Stimulated activated naive B cell treated with anti-CD40 and anti-IgM and Interleukin-4, amounts not matched to agents 10 μg/mL and 1 μg/mL and 100 μg/mL, for 72 hours (primary cell): ENCODE data around the gene S100A4.
"Not testable (repeated sequence)": the region's sequence is repeated elsewhere in the genome, so short reads cannot be mapped to it uniquely, and the experiment has no call there.

Source experiments
- ATAC-seq, 2 donors: fragments of 150-1000 bp; cut with Tn5 transposase; replicated peaks; 2 replicates each; pipeline ENCODE4 v1.10.0; 2021; ENCODE audit warnings: moderate library complexity in 1 of 2
- DNase-seq: peaks from one replicate; pipeline ENCODE4 v3.0.0; 2021
- H3K27ac Mint-ChIP-seq: one replicate; pipeline ENCODE4 v1.8.0; 2022; ENCODE audit warnings: mild to moderate bottlenecking, mixed read lengths
- H3K27me3 Mint-ChIP-seq, 2 donors: one replicate each; pipeline ENCODE4 v1.8.0; 2022; ENCODE audit warnings: mixed read lengths in 2 of 2
- H3K36me3 Mint-ChIP-seq, 2 donors: one replicate each; pipeline ENCODE4 v1.8.0; 2022; ENCODE audit warnings: mixed read lengths in 2 of 2, mild to moderate bottlenecking in 1 of 2
- H3K4me1 Mint-ChIP-seq, 2 donors: one replicate each; pipeline ENCODE4 v1.8.0; 2022; ENCODE audit warnings: mixed read lengths in 2 of 2, mild to moderate bottlenecking in 1 of 2
- H3K4me3 Mint-ChIP-seq, 2 donors: one replicate each; pipeline ENCODE4 v1.8.0; 2022; ENCODE audit warnings: mild to moderate bottlenecking in 2 of 2, mixed read lengths in 2 of 2, moderate library complexity in 1 of 2
- H3K9me3 Mint-ChIP-seq, 2 donors: one replicate each; pipeline ENCODE4 v1.8.0; 2022; ENCODE audit warnings: mixed read lengths in 2 of 2, mild to moderate bottlenecking in 1 of 2

The S100A4 gene

DNA sequence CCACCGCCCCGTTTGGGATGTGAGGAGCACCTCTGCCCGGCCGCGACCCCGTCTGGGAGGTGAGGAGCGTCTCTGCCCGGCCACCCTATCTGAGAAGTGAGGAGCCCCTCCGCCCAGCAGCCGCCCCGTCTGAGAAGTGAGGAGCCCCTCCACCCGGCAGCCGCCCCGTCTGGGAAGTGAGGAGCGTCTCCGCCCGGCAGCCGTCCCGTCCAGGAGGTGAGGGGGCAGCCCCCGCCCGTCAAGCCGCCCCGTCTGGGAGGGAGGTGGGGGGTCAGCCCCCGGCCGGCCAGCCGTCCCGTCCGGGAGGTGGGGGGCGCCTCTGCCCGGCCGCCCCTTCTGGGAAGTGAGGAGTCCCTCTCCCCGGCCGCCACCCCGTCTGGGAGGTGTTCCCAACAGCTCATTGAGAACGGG lies 29.5 kb upstream of the S100A4 start:
- not testable (repeated sequence) for H3K9me3 Mint-ChIP-seq, H3K36me3 Mint-ChIP-seq, ATAC-seq, H3K27ac Mint-ChIP-seq, H3K4me3 Mint-ChIP-seq, DNase-seq
- H3K4me1 Mint-ChIP-seq, result peaks cover 18 to 29% of the 10 kb centered on the region in 2 donors
- peaks cover 13 to 14% of the 10 kb centered on the region in 2 donors for H3K27me3 Mint-ChIP-seq

DNA sequence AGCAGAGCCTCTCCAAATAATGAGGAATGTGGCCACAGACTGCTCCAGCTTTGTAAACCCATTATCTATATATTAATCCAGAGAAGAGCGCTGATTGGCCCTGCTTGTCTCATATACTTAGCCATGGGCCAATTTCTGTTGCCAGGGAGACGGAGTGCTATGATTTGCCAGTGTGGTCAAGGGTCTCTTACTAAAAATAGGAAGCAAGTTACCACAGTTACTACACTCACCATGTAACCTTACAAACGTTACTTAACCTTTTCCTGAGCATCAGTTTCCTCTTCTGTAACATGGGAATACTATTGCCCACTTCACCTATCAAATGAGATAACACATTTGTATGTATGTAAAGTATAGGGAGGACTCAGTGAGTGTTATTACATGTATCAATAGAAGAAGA lies 27.7 kb upstream of the S100A4 start:
- peak overlapping the region; percentile 26 for H3K27ac Mint-ChIP-seq
- peaks cover 14 to 18% of the 10 kb centered on the region in 2 donors for H3K27me3 Mint-ChIP-seq
- DNase-seq, result no peak
- peaks cover 24 to 36% of the 10 kb centered on the region in 2 donors for H3K4me1 Mint-ChIP-seq
- no peaks in the 10 kb centered on the region for H3K9me3 Mint-ChIP-seq
- ATAC-seq, result no peak
- H3K36me3 Mint-ChIP-seq, result no peaks in the 10 kb centered on the region
- H3K4me3 Mint-ChIP-seq, result no peak overlapping the region

DNA sequence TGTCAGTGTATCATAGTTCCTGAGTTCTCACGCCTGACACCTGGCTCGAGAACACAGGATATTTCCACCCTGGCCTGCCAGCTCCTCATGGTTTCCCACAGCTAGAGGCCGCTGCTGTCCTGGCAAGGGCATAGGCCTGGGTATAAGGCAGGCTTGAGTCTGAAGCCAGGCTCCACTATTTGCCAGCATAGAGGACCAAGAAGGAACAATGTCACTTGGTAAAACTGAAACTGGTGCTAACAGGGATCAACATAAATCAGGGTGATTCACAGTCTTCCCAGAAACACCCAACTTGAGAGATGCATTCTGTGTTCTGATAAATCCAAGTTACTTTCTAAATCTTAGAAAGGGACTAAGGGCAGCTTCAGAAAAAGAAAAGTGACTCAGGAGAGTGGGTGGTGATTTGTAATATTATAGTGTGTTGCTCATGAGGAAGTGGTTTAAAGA lies 27.0 kb upstream of the S100A4 start:
- Mint-ChIP-seq H3K27ac (peak overlapping the region; percentile 87), H3K9me3 (no peaks in the 10 kb centered on the region), H3K27me3 (peaks cover 10 to 11% of the 10 kb centered on the region in 2 donors), H3K36me3 (no peaks in the 10 kb centered on the region), H3K4me1 (peaks cover 28 to 41% of the 10 kb centered on the region in 2 donors), H3K4me3 (no peak overlapping the region)
- DNase-seq, result peak; percentile 61
- peak; percentile 91 to 92 for ATAC-seq

DNA sequence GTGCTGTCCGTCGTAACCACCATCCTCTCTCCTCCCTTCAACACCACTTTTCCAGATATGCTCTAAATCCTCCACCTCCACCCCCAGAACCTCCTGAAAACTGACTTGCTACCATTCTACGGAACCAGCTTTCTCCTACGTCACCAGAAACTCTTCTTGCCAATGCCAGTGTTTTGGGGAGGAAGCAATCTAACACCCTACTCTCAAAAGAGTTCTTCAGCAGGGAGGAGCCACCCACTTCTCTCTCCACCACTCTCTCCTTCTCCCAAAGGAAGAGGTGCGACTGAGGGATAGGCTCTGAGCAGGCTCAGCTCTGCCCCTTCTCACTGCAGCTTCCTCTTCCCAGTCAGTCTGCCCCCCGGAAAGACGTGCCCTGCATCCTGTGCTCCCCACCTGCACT lies 26.1 kb upstream of the S100A4 start:
- no peak for ATAC-seq
- Mint-ChIP-seq H3K27me3 (peaks cover 8 to 10% of the 10 kb centered on the region in 2 donors), H3K9me3 (no peaks in the 10 kb centered on the region), H3K4me3 (no peak overlapping the region), H3K27ac (peak overlapping the region; percentile 39), H3K36me3 (no peaks in the 10 kb centered on the region), H3K4me1 (peaks cover 32 to 39% of the 10 kb centered on the region in 2 donors)
- no peak for DNase-seq

DNA sequence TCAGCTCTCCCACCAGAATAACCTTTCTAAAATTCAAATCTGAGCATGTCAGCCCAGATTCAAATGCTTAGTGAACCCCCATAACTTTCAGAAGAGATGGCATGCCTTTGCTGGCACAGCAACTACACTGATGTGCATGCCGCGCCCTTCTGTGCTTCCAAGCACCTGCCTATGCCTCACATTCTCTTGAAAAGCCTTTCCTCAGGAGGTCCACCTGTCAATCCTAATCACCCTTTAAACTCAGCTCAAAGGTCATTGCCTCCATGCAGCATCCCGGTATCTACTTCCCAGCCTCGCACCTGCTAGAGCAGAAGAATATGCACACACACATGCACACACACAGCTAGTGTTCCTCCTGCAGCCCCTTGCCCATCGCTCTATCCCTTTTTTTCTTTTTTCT lies 25.3 kb upstream of the S100A4 start:
- no peak overlapping the region for H3K27ac Mint-ChIP-seq
- peaks cover 39 to 46% of the 10 kb centered on the region in 2 donors for H3K4me1 Mint-ChIP-seq
- H3K36me3 Mint-ChIP-seq, result no peaks in the 10 kb centered on the region
- no peak overlapping the region for H3K4me3 Mint-ChIP-seq
- DNase-seq (no peak), ATAC-seq (no peak)
- peaks cover 8 to 10% of the 10 kb centered on the region in 2 donors for H3K27me3 Mint-ChIP-seq
- no peaks in the 10 kb centered on the region for H3K9me3 Mint-ChIP-seq

DNA sequence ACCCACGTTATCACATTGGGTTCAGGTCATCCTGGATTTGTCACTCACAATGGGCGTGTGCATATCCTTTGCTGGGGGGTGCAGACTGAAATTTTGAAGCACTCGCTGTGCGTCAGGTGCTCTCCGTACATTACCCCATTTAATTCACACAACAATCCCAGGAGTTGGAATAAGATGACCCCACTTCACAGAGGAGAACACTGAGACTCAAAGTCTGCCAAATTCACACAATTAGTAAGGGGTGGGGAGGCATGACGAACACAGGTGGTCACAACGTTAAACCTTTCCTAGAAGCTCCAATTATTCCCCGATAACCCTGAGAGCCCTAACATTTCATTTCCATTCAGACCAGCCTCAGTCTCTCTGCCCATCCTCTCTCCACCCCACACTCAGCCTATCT lies 23.9 kb upstream of the S100A4 start:
- DNase-seq, result no peak
- Mint-ChIP-seq H3K9me3 (no peaks in the 10 kb centered on the region), H3K4me1 (peaks cover 45 to 57% of the 10 kb centered on the region in 2 donors), H3K4me3 (no peak overlapping the region), H3K36me3 (no peaks in the 10 kb centered on the region), H3K27ac (no peak overlapping the region), H3K27me3 (peaks cover 8 to 10% of the 10 kb centered on the region in 2 donors)
- ATAC-seq, result no peak

DNA sequence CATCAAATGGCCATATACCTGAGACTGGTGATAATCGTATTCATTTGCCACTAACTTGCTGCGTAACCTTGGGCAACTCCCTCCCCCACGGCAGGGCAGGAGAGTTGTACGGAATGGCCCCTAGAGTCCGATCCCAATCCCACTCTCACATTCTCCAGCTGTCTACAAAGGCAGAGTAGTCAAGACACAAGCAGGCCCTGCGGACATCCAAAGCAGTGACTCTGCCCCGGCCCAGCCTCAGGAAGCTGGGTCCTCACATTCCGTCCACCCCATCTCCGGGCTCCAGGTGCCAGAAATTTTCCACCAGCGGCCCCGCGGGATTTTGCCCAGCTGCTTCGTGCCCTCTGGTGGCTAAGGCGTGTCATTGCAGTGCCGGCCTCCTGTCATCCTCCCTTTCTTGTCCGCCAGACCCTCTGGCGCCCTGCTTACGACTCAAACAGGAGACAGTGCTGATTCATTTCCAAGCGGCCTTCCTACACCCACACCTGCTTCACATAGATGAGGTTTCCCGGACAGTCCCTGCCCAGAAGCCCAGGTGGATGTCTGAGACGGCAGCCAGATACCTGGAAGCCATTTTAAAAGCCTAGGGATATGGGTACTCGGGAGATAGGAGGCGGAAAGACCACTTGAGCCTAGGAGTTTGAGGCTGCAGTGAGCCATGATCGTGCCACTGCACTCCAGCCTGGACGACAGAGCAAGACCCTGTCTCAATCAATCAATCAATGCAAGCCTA lies 22.9 kb upstream of the S100A4 start:
- peak overlapping the region; percentile 67 for H3K27ac Mint-ChIP-seq
- no peaks in the 10 kb centered on the region for H3K9me3 Mint-ChIP-seq
- H3K4me1 Mint-ChIP-seq, result peaks cover 47 to 54% of the 10 kb centered on the region in 2 donors
- DNase-seq (peak; percentile 71), ATAC-seq (peak; percentile 24 to 38)
- no peaks in the 10 kb centered on the region for H3K36me3 Mint-ChIP-seq
- H3K4me3 Mint-ChIP-seq, result peak overlapping the region; percentile 44 to 66
- H3K27me3 Mint-ChIP-seq, result peaks cover 8 to 10% of the 10 kb centered on the region in 2 donors

DNA sequence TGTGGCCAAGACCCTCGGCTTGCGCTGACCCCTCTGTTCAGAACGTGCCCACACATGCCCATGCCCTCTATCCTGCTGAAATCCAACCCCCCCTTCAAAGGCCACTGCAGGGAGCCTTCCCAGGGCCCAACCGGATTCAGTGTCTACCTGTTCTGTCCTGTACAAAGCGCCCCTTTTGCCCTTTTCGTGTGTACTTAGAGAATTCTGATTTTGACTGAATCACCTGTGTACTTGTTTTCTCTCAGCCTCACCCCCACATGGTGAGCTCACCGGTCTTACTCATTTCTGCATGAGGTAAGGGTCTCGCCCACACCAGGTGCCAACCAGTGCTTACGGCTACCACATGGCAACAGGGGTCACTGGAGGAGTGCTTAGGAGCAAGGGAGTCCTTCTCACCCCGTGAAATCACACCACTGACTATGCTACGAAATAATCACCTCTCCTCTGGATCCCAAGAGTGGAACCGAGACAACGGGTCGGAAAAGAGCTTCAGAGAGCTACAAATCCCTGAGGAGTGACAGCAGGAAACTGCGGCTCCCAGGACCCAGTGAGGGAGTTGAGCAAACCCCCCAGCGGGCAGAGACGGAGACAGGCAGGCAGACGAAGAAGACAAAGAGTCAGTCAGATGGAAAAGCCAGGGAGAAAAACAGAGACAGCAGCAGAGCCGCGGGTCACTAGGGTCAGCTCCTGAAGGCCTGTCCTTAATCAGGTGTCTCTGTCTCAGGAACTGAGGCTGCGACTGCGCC lies 22.2 kb upstream of the S100A4 start:
- Mint-ChIP-seq H3K27me3 (peaks cover 8 to 10% of the 10 kb centered on the region in 2 donors), H3K4me1 (peaks cover 40 to 46% of the 10 kb centered on the region in 2 donors), H3K9me3 (no peaks in the 10 kb centered on the region), H3K4me3 (no peak overlapping the region), H3K27ac (peak overlapping the region; percentile 43), H3K36me3 (no peaks in the 10 kb centered on the region)
- ATAC-seq (no peak), DNase-seq (no peak)

DNA sequence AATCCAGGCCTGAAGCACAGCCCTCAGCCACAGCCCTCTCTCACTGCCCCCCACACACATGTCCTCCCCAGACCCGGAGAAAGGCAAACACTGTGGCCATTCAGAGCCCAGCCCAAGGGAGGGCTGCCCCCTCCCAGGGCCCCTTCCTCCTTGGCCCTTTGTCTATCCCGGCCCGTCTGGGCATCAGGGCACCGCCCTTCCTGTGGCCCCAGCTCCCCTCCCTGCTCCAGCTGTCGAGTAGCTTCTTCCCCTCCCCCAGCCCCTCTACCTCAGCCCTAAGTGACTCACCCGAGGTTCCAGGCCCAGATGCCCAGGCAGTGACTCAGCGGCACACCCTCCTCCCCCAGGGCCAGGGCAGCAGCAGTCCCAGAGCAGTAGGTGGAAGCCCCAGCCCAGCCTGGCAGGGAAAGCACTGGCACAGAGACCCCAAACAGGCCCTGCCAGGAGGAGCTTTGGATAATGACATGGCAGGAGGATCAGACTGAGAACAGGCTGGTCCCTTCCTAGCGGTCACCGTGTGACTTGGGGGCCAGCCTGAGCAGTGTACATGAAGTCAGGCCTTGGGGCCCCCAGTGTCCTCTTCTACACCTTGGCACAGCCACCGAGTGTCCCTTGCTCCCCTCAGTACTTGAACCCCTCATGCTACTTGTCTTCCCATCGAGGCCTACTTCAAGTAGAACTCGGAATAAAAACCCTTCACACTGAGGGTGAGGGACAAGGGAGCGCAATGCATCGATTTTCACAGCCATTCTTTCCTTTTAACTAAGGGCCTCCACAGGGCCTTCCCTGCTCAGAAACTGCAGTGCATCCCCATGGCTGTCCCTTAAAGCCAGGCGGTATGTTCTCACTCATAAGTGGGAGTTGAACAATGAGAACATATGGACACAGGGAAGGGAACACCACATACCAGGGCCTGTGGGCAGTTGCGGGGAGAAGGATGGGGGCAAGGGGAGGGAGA lies 21.1 kb upstream of the S100A4 start:
- Mint-ChIP-seq H3K36me3 (no peaks in the 10 kb centered on the region), H3K27ac (peak overlapping the region; percentile 96), H3K9me3 (no peaks in the 10 kb centered on the region), H3K27me3 (peaks cover 8 to 9% of the 10 kb centered on the region in 2 donors), H3K4me3 (peak overlapping the region; percentile 11 to 63), H3K4me1 (peaks cover 34 to 41% of the 10 kb centered on the region in 2 donors)
- ATAC-seq, result peak; percentile 80 to 84
- peak; percentile 72 for DNase-seq

DNA sequence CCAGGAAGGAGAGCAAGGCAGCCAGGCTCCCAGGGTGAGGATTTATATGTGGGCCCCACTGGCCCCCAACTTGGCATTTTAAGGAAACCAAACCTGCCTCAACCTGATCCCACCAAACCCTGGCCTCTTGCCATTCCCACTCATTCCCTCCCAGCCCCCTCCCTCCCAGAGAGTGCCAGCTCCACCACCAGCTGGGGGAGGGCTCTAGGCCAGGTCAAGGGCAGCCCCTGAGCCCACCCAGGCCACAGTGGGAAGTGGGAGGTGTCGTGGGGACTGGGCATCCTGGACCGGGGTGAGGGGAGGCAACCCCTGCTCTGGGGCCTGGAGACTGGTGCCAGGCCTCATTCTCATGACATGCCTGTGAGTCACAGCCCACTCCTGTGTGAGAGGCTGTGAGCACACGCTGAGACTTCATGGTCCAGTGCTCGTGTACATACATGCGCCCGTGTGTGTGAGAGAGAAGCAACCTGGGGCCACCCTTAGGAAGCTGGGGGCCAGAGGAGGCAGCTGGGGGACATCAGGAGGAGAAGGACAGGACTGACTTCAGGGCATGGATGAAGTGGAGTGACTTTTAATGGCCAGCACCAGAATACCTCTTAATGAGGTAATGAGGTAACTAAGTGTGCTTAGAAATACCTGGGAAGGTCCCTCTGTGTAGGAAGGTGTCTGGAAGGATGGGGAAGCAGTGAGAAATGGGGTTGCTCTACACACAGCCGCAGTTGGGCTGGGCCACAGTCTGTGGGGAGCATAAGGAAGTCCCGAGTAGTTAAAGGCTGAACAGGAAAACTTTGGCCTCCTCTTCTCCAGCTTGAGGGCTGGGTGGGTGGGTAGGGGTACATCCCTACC lies 20.1 kb upstream of the S100A4 start, which contains the start of gene S100A2:
Gene S100A2 (minus strand): TSS at position 316 of the 846 bp plus-strand sequence. CDS start 1,967 bp downstream, outside the sequence.
- peak within 1 kb of the TSS; percentile 60 to 63 for H3K4me3 Mint-ChIP-seq
- no peaks in the 10 kb centered on the region for H3K9me3 Mint-ChIP-seq
- H3K4me1 Mint-ChIP-seq, result peaks cover 31 to 41% of the 10 kb centered on the region in 2 donors
- ATAC-seq (peak; percentile 78 to 82), DNase-seq (peak; percentile 51)
- H3K27me3 Mint-ChIP-seq, result peaks cover 5 to 6% of the 10 kb centered on the region in 2 donors
- peak within 1 kb of the TSS; percentile 96 for H3K27ac Mint-ChIP-seq
- no peaks in the 10 kb centered on the region for H3K36me3 Mint-ChIP-seq

DNA sequence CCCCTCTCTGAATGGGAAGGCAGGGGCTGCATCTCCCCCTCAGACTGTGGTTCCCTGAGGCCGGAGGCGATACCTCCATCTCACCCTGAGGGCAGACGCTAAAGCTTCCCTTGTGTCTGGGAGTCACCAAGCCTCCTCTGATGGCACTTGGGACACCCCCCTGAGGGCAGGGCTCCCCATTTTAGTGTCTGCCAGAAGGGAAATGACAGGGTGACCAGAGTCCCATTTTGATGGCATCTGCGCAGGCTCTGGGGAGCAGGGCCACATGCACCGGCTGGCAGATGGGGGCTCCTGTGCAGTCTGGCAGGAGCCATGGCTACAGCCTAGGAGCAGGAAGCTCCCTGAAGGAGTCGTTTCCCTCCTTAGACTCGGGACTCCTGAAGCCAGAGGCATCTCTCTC lies 18.4 kb upstream of the S100A4 start:
- Mint-ChIP-seq H3K4me3 (no peak overlapping the region), H3K27ac (no peak overlapping the region), H3K36me3 (no peaks in the 10 kb centered on the region), H3K4me1 (peaks cover 31 to 40% of the 10 kb centered on the region in 2 donors), H3K27me3 (no peaks in the 10 kb centered on the region), H3K9me3 (no peaks in the 10 kb centered on the region)
- no peak for DNase-seq
- ATAC-seq, result no peak

DNA sequence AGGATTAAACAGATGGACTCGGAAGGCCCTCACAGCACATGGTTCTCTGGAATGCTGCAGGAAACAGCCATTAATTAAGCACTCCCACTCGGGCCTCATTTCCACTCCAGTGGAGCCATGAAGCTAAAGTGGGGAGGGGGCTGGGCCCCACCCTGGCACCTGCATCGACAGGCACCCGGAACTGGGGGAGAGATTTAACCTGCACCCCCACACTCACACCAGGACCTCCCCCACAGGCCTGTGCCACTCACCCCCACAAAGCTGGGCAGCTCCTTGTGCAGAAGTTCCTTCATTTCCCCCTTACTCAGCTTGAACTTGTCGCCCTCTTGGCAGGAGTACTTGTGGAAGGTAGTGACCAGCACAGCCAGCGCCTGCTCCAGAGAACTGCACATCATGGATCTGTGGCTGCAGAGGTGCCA lies 17.9 kb upstream of the S100A4 start:
- no peaks in the 10 kb centered on the region for H3K36me3 Mint-ChIP-seq
- DNase-seq (no peak), ATAC-seq (no peak)
- no peak overlapping the region for H3K4me3 Mint-ChIP-seq
- H3K27me3 Mint-ChIP-seq, result no peaks in the 10 kb centered on the region
- no peaks in the 10 kb centered on the region for H3K9me3 Mint-ChIP-seq
- H3K4me1 Mint-ChIP-seq, result peaks cover 27 to 35% of the 10 kb centered on the region in 2 donors
- no peak overlapping the region for H3K27ac Mint-ChIP-seq

DNA sequence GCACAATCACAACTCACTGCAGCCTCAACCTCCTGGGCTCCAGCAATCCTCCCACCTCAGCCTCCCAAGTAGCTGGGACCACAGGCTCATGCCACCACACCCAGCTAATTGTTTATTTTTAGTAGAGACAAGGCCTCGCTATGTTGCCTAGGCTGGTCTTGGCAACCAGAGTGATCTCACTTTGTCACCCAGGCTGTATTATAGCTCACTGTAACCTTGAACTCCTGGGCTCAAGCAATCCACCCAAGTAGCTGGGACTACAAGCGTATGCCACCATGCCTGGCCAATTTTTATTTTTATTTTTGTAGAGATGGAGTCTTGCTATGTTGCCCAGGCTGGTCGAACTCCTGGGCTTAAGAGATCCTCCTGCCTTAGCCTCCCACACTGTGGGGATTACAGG lies 16.4 kb upstream of the S100A4 start:
- not testable (repeated sequence) for H3K4me3 Mint-ChIP-seq, ATAC-seq, DNase-seq, H3K36me3 Mint-ChIP-seq, H3K27ac Mint-ChIP-seq, H3K9me3 Mint-ChIP-seq, H3K27me3 Mint-ChIP-seq
- H3K4me1 Mint-ChIP-seq, result peaks cover 18 to 22% of the 10 kb centered on the region in 2 donors
